GM21515 (cell line): ENCODE results near the gene ADK.

ENCODE experiments used
- ATAC-seq: cut with Tn5 transposase; IDR thresholded peaks from one replicate; pipeline ENCODE4 v1.9.1; 2021; ENCODE audit not compliant: unreplicated experiment

ADK gene

DNA sequence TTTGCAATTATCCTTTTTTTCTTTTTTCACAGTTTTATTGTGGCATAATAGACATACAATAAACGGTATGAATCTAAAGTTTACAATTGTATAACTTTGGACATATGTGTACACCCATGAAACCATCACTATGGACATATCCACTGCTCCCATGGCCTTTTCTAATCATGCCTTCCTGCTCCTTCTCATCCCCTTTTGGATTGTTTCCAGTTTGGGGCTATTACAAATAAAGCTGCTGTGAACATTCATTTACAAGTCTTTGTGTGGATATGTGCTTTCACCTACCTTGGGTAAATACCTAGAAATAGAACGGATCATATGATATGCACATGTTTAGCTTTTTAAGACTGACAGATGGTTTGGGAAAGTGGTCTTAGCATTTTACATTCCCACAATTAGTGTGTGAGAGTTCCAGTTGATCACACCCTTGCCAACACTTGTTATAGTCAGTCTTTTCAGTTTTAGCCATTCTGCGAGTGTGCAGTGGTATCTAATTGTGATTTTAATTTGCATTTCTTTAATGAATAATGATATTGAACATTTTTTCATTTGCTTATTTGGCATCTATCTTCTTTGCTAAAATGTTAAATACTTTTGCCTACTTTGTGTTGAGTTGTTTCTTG is 554.4 kb downstream of the ADK start:
- no peak for ATAC-seq

DNA sequence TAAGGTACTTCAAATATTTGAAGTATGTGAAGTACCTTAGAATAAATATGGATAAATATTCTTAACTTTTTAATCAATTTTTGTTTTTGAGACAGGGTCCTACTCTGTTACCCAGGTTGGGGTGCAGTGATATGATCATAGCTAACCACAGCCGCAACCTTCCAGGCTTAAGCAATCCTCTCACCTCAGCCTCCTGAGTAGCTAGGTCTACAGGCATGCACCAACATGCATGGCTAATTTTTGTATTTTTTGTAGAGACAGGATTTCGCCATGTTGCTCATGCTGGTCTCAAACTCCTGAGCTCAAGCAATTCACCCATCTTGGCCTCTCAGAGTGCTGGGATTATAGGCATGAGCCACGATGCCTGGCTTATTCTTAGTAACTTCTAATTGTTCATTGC is 555.9 kb downstream of the ADK start:
- ATAC-seq: no peak

DNA sequence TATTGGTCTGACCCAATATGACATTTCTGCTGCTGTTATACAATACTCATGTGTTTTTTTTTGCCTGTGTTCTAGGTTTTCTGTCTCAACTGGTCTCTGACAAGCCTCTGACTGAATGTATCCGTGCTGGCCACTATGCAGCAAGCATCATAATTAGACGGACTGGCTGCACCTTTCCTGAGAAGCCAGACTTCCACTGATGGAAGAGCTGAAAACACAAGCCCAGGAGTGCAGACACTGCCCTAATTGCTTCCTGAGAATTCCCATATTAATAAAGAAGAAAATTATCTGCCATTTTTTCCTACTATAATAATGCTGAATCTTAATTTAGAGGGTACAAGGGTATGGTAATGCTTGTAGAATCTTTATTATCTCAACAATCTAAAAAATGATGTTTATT is 557.2 kb downstream of the ADK start:
- no peak for ATAC-seq

DNA sequence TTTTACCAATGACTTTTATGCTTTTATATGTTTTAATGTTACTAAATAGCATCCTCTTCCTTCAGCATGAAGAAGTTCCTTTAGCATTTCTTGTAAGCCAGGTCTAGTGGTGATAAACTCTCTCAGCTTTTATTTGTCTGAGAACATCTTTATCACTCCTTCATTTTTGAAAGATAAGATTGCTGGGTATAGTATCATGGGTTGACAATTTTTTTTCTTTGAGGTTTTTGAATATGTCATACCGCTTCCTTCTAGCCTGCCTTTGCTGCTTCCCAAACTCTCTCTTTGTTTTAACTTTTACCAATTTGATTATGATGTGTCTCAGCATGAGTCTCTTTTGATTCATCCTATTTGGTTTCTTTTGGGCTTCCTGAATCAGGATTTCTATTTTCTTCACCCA is 567.2 kb downstream of the ADK start:
- no peak for ATAC-seq

DNA sequence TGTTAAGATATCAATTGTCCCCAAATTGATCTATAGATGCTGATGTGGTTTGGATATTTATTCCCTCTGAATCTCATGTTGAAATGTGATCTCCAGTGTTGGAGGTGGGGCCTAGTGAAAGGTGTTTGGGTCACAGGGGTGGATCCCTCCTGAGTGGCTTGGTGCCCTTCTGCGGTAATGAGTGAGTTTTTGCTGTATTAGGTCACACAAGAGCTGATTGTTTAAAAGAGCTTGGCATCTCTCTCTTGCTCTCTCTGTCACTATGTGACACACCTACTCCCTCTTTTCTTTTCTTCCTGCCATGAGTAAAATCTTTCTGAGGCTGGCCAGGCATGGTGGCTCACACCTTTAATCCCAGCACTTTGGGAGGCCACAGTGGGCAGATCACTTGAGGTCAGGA is 577.2 kb downstream of the ADK start:
- no peak for ATAC-seq

DNA sequence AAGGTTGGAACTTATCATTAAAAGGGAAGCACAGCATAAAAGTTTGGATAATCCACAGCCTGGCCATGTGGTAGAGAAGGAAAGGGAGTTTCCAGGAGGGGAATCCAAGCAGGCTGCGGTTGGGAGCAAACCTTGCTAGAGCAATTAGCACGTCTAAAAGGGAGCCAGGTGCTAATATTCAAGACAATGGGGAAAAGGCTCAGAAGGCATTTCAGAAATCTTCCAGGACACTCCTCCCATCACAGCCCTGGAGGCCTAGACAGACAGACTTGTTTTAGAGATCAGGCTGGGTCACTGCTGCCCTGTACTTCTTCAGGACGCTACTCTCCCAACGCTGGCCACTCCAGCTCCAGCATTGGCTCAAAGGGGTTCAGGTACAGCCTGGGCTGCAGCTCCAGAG is 579.2 kb downstream of the ADK start:
- no peak for ATAC-seq

DNA sequence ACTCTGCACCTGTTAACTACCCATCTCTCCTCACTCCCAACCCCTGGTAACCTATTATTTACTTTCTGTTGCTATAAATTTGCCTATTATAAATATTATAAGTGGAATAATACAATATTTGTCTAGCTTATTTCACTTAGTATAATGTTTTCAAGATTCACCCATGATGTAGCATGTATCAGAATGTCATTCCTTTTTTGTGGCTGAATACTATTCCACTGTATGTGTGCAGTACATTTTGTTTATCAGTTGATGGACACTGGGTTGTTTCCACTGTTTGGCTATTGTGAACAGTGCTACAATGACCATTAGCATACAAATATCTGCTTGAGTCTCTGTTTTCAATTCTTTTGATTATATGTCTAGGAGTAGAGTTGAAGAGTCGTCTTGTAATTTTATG is 582.6 kb downstream of the ADK start:
- no peak for ATAC-seq

DNA sequence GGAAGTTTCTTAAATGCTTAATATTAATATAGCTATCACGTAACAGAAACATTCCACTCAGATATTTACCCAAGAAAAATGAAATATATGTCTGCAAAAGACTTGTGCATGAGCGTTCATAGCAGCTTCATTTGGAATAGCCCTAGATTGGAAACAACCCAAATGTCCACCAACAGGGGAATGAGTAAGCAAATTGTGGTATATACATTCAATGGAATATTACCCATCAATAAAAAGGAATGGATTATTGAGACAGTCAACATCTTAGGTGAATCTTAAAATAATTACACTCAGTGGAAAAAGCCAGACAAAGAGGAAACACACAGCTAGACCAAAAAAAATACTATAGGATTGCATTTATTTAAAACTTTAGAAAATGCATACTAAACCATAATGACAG is 585.0 kb downstream of the ADK start:
- ATAC-seq: no peak

DNA sequence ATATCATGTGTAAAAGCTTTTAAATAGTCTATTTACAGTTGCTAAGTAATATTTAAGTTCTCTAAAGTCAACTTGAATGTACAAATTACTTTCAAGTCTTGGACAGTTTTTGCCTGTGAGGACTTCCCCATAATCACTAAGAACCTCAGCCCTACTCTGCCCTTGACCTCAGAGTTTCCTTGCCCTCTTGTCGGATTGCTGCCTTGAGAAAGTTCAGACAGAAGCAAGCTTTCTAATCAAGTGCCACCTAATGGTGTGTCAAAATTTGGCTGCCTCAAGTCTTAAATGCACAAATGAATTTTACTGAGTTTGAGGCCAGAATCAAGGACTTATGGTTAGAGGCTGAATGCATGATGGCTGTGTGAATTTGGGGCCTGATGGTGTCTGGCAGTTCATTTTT is 587.0 kb downstream of the ADK start:
- no peak for ATAC-seq

DNA sequence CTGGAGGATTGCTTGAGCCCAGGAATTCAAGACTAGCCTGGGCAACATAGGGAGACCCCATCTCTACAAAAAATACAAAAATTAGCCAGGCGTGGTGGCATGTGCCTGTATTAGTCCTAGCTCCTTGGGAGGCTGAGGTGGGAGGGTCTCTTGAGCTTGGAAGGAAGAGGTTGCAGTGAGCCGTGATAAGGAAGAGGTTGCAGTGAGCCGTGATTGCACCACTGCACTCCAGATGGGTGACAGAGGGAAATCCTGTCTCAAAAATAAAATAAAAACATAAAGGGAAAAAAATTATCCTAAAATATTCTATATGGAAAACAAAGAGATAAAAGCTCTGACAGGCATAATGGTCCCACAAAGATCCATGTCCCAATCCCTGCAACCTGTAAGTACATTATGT is 587.5 kb downstream of the ADK start:
- ATAC-seq: no peak

DNA sequence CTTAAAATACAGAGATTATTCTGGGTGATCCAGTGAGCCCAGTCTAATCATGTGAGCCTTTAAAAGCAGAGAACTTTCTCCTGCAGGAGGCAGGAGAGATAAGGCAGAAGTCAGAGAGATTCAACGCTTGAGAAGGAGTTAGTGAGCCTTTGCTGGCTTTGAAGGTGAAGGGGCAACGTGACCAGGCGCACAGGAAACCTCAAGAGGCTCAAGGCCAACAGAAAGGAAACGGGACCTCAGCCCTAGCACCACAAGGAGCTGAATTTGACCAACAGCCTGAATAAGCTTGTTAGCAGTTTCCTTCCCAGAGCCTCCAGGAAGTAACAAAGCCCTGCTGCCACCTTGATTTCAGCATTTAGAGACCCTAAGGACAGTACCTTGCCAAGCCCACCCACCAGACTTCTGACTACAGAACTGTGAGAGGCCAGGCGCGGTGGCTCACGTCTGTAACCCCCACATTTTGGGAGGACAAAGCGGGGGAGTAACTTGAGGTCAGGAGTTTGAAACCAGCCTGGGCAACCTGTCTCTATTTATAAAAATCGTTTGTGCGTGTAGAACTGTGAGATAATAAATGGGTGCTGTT is 588.1 kb downstream of the ADK start:
- peak; percentile 89 for ATAC-seq

DNA sequence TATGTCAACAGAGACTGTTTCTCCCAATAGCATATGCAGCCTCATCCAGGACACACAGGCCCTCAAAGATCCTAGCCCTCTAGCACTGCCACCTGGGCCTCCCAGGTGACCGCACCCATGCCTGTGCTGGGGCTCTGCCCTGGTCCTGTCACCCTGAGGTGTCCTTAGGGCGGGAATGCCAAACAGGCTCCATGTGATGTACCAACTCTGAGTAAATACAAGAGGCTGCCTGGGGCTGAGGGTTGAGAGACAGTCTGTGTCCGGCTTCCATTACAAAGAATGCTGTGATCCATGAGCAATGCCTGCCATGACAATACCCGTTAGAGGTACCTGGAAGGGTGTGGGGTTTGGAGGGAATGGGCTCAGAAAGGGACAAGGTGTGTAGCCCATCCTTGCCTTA is 592.4 kb downstream of the ADK start:
- no peak for ATAC-seq

DNA sequence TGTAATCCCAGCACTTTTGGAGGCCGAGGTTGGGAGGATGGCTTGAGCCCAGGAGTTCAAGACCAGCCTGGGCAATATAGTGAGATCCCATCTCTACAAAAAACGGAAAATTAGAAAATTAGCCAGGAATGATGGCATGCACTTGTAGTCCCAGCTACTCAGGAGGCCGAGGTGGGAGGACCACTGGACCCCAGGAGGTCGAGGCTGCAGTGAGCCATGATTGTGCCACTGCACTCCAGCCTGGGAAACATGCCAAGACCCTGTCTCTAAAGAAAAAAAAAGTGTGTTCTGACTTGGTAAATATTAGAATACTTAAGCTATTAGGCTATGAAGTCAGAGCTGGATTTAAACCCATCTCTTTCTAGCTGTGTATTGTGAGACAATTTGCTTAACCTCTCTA is 594.4 kb downstream of the ADK start:
- ATAC-seq: no peak

DNA sequence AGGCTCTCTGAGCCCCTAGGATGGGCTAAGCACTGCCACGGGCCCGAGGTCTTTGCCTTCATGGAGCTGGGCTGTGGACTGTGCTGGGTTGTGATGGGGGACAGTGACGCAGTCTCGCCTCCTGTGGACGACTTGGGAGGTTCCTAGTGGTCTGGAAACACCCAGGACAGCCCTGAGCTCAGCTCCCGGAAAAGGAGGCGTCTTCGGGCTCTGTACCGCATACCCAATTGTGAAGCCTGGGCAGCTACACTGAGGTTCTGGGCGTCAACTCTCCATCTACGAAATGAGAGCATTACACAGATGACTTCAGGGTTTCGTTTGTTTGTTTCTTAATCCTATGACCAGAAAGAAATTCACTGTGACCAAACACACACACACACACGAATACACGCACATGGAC is 595.8 kb downstream of the ADK start:
- ATAC-seq: no peak

DNA sequence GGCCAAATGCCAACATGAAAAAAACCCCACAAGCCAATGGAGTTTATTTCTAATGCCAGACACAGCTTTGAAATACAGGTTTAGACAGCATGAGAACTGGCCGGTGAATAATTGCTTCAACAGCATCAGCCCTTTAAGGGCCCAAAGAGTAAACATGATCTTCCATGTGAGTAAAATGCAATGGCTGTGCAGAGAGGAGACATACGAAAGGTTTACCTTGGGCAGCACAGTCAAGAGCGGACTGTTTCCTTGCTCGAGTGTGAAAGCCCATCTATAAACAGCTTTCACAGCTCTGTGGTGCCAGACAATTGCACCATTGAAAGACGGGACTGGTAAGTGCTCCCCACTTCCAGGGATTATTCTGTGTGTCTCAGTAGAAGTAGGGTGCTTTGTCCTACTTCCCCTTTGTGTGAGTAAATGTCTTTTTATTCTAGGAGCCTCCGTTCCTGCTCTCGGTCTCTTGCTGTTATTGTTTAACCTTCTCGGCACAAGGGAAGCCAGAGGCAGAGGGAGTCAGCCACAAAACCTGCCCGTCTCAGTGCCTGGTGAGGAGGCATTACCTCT is 597.5 kb downstream of the ADK start:
- no peak for ATAC-seq

DNA sequence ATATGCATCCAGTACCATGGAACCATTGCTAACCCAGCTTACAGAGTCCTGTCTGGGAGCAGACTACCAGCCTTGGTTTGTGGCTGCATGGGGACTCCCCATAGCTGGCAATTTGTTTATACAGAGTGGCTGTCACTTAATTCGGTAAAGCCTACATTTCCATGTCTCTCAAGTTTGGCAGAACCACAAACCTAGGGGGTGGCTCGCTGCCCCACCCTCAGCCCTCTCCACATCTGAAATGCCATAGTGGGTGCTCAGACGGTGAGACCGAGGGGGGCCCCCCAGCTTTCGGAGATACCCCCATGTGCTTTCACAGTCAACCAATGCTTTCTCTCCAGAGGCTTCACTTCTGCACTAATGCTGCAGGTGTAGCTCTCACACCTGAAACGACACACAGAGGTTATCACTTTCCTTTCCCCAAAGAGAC is 599.8 kb downstream of the ADK start:
- ATAC-seq: peak; percentile 51

DNA sequence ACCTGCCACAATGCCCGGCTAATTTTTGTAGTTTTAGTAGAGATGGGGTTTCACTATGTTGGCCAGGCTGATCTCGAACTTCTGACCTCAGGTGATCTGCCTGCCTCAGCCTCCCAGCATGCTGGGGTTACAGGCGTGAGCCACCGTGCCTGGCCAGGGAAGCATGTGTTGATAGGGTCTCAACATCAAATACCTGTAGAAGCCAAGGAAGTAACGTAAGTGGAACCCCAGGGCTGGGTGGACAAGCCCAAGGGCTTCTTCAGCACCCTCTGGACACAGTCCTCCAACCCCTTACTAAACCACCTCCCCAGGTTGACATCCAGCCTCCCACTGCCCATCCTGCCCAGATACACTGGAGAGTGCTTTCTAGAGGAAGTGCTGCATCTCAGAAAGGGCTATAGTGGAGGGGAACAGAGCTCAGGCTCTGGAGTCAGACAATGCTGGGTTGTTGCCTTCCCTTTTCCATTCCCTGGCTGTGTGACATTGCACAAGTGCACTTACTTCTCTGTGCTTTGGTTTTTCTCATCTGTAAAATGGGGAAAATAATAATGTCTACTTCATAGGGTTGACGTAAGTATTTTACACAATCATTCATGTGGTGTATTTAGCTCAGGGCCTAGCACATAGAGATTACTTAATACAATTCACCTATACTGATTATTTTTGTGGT is 601.5 kb downstream of the ADK start:
- ATAC-seq: no peak

DNA sequence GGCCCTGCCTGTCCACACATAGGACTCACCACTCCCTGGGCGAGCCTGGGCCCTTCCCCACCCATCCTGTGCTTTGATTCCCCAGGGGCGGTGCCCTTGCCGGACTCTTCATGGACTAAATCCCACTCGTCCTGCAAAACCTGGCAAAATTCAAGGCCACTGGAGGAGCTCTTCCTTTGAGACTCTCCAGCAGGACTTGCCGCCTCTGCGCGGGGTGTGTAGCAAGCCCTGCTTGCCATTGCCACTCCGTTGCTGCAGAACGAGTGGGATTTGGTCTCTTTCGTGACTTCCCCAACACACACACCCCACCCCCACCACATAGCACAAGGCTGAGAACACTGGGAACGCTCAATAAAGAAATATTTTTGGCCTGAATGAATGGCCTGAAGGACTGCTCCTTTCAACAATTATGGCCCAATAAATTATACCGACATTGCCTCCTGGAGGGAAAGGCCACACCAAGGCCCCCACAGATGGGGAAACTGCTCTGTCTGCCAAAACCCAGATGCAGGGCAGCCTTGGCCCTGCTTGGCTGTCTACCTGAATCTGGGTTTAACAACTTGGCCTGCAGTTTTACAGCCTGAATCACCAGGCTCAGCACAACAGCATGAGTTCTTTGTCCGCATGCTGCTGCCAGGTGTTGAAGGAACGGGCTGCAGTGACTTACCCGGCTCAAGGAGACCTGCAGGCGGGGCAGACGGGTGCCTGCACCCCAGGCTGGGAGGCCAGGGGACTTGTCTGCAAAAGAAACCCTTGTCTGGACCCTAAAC is 602.6 kb downstream of the ADK start:
- ATAC-seq: no peak

DNA sequence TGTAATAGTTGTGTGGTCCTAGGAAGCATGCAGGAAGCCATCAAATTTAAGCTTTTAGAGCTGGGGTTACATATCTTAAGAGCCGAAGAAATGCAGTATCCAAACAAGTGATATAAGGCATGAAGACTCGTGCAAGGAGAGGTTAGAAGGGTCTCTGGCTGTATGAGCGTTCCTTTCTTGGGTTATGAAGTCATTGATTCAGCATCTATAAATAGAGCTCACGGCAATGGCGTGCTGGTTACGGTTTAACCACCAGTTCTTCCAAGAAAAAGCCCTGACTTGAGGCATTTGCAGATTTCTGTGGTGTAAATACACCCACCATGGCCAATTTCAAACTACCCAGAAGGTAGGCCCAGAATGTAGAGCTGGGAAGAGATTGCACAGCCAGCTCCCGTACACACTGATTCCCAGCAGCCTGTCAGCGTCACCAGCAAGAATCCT is 603.4 kb downstream of the ADK start:
- no peak for ATAC-seq

DNA sequence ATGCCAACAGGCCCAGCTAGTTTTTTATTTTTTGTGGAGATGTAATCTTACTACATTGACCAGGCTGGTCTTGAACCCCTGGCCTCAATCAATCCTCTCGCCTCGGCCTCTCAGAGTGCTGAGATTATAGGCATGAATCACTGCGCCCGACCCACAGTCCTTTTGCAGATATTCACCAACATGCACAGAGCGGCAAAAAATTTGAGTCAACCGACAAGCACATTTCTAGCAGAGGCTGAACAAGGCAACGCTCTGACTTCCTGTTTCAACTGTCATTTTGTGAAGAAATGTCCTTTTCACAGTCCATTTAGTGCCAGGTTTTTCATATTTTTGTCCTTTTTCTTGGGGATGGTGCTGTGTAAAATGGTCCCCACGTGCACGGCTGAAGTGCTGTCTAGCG is 604.3 kb downstream of the ADK start:
- no peak for ATAC-seq
